Measurements from ENCODE around the gene ZNF786. TPM values are rescaled to one million over a fixed set of nuclear protein-coding genes. Genes with fewer than 3 reads are reported as not detected.

ZNF786 gene, protein sequence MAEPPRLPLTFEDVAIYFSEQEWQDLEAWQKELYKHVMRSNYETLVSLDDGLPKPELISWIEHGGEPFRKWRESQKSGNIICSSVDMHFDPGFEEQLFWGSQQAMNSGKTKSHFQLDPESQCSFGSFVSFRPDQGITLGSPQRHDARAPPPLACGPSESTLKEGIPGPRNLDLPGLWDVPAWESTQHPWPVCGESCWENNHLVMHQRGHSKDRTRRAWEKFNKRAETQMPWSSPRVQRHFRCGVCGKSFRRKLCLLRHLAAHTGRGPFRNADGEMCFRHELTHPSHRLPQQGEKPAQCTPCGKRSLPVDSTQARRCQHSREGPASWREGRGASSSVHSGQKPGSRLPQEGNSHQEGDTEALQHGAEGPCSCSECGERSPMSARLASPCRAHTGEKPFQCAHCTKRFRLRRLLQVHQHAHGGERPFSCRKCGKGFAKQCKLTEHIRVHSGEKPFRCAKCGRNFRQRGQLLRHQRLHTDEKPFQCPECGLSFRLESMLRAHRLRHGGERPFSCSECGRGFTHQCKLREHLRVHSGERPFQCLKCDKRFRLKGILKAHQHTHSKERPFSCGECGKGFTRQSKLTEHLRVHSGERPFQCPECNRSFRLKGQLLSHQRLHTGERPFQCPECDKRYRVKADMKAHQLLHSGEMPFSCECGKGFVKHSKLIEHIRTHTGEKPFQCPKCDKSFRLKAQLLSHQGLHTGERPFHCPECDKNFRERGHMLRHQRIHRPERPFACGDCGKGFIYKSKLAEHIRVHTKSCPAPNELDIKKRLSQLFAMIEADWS
- total RNA-seq, result 3.9 and 4.3 TPM in 2 replicates

DNA sequence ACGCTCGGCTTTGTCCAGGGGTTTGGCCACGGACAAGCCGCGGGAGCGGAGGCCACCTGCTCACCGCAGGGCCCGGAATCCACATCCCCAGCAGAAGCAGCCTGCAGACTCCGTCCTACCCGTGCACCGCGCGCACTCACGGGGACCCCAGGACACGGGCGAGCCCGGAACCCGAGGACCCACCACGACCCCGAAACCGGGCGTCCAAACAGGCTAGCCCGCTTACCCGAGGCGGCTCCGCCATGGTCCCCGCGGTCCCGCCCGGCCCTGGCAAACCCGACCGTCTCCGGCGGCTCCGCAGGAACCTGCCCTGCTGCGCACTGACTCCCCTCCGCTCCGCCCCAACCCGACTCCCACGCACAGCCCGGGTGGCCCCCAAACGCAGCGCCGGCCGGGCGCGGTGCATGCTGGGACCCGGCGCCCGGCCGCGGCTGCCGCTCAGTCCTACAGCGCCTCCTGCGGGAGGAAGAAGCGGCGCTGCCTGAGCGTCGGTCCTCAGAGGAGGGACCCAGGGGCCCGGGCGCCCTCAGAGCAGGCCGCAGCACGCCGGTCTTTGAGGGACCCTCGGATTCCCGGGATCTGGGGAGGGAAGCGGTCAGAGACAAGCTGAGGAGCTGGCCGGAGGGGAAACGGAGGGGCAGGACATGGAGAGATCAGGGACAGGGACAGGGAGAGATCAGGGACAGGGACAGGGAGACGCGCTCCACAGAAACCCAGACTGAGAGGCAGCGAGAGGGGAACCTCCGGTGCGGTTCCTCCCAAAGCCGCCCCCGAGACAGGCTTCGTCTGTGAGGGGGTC is at the start of gene ZNF786:
ZNF786 (minus strand) TSS at position 322 of the 799 bp plus-strand sequence; CDS start at position 244, 78 bp downstream.

DNA sequence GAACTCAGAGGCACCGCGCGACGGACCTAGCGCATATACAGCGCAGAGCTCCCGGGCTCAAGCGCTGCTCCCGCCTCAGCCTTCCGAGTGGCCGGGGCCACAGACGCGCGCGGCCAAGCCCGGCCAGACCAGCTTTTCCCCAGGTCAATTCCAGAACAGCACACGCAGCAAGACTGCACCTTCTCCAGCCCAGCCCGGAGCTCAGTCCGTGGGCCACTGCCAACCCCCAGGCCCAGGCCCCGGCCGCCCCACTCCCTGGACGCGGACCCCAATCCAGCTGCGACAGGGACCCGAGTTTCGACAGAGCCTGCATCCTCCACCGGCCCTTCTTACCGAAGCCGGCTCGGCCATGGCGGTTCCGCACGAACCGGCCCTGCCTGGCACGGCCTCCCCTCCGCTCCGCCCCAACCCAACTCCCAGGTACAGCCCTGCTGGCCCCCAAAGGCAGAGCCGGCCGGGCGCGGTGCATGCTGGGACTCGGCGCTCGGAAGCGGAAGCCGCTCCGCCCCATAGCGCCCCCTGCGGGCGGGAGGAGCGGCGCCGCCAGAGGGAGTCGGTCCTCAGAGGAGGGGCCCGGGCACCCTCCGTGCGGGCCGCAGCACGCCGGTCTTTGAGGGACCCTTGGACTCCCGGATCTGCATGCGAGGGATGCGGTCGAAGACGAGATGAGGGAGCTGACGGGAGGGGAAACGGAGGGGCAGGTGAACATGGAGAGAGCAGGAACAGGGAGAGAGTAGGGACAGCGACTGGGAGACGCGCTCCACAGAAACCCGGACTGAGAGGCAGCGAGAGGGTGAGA is 35.5 kb upstream of the ZNF786 start, which contains the start of gene ZNF425:
ZNF425 (minus strand) TSS at position 462 of the 799 bp plus-strand sequence; CDS start at position 351, 111 bp downstream.

DNA sequence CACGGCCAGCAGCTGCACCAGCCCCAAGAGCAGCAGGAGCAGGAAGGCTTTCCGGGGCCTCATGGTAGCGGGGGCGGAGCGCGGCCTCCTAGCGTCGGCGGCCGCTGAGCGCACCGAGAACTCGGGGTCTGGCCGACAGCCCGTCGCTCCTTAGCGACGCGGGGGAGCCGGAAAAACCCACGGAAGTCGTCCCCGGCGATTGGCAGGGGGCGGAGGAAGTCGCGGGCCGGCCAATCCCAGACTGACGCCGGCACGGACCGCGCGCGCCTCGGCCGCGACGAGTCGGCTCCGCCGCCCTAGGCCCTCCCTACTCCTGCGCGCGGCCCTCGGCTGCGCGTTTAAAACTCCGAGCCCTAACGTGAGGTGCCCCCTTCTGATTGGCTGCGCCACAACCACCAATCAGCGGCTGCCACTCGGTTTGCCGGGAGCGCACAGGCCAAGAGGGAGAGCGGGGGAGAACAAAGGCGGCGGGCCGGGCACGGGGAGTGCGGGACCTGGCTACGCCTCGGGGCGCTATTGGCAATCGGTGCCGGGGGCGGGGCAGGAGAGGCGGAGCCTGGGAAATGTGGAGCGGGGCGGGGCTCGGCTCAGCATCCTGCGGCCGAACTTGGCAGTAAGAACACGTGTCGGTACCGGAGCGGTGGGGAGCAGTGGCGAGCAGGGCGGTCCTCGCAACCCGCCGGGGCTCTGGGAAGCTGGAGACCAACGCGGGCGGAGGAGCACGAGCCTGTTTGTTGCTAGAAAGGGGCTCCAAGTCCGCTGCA is 62.0 kb downstream of the ZNF786 start, which contains the start of gene PDIA4:
PDIA4 (minus strand) TSS at position 160 of the 764 bp plus-strand sequence; CDS start at position 63, 97 bp downstream.

Other genes starting within 250 kb of the ZNF786 start
- 4.3 and 4.7 TPM in 2 replicates for gene EZH2, start 206.4 kb downstream of the ZNF786 start, total RNA-seq
- 222 and 241 TPM in 2 replicates for gene PDIA4, start 62.2 kb downstream of the ZNF786 start, total RNA-seq
- gene ZNF425, start 35.6 kb upstream of the ZNF786 start, total RNA-seq, result 6.3 and 6.5 TPM in 2 replicates
- 3.9 and 4.6 TPM in 2 replicates for gene ZNF398, start 56.7 kb upstream of the ZNF786 start, total RNA-seq
- 12.2 and 18.6 TPM in 2 replicates for gene ZNF282, start 104.8 kb upstream of the ZNF786 start, total RNA-seq
- gene ZNF212, start 148.9 kb upstream of the ZNF786 start, total RNA-seq, result 3.3 and 4.6 TPM in 2 replicates
- 11.7 and 15.5 TPM in 2 replicates for gene ZNF783, start 171.5 kb upstream of the ZNF786 start, total RNA-seq